ENCODE measurements around the gene RIMS4.

DNA sequence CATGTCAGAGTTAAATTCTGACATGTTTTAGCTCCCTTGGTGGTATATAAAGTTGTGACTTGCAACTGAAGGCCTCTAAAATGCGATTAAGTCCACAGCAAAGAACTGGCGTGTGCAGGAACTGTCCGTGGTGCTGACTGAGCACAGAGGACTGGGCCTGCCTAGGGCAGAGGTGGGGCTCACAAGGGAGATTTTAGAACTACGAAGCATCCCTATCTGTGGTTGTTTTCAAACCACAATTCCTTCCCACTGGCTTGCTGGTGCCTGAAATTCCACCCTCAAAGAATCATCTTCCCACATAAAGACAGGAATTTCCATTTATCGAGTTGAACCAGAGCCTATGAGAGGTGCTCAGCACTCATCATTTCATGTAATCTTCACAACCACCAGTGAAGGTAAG lies 30.1 kb downstream of the RIMS4 start:
- TF ChIP-seq RAD21 (IDR thresholded peaks at IDR 0.05; ENCODE audit: insufficient read depth, low read depth, low read length) (no peak), POLR2A (IDR thresholded peaks at IDR 0.05; ENCODE audit: low read depth, low read length) (no peak), POLR2AphosphoS5 (IDR thresholded peaks at IDR 0.05; ENCODE audit: low read length) (no peak), SPI1 (IDR thresholded peaks at IDR 0.05; ENCODE audit: borderline replicate concordance, insufficient read depth, low read depth, low read length) (no peak), ZNF274 (IDR thresholded peaks at IDR 0.05; ENCODE audit: insufficient read depth, insufficient read length) (no peak), NFIC (IDR thresholded peaks at IDR 0.05; ENCODE audit: low read depth, low read length) (no peak)
- TF ChIP-seq, protein P1, sequence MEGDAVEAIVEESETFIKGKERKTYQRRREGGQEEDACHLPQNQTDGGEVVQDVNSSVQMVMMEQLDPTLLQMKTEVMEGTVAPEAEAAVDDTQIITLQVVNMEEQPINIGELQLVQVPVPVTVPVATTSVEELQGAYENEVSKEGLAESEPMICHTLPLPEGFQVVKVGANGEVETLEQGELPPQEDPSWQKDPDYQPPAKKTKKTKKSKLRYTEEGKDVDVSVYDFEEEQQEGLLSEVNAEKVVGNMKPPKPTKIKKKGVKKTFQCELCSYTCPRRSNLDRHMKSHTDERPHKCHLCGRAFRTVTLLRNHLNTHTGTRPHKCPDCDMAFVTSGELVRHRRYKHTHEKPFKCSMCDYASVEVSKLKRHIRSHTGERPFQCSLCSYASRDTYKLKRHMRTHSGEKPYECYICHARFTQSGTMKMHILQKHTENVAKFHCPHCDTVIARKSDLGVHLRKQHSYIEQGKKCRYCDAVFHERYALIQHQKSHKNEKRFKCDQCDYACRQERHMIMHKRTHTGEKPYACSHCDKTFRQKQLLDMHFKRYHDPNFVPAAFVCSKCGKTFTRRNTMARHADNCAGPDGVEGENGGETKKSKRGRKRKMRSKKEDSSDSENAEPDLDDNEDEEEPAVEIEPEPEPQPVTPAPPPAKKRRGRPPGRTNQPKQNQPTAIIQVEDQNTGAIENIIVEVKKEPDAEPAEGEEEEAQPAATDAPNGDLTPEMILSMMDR (IDR thresholded peaks at IDR 0.05 in 2 of 3, conservative IDR thresholded peaks at IDR 0.05 in 1 of 3; ENCODE audit: control insufficient read depth in 2 of 3, extremely low read depth in 1 of 3, insufficient read depth in 1 of 3, low read depth in 3 of 3, low read length in 3 of 3) = no peak
